Effector memory CD4-positive, alpha-beta T cell (primary cell): Measurements from ENCODE around the gene DVL3.

Experiments
- DNase-seq, 3 donors: peaks; one replicate each; pipeline ENCODE4 v3.0.0-alpha.2; 2020
- H3K27ac ChIP-seq: 2 replicates; pipeline ENCODE4 v1.7.0; 2013; ENCODE audit warnings: mild to moderate bottlenecking, low read length, moderate library complexity; ENCODE audit not compliant: insufficient read depth, poor library complexity, severe bottlenecking
- H3K27me3 ChIP-seq: replicated peaks from 2 replicates; pipeline ENCODE4 v1.7.0; 2013; ENCODE audit warnings: mild to moderate bottlenecking, low read length; ENCODE audit not compliant: insufficient read depth, control insufficient read depth, poor library complexity, severe bottlenecking
- H3K36me3 ChIP-seq: 2 replicates; pipeline ENCODE4 v1.7.0; 2013; ENCODE audit warnings: mild to moderate bottlenecking, low read length, moderate library complexity; ENCODE audit not compliant: control insufficient read depth, insufficient read depth
- H3K4me1 ChIP-seq: 2 replicates; pipeline ENCODE4 v1.7.0; 2013; ENCODE audit warnings: low read length, mild to moderate bottlenecking; ENCODE audit not compliant: control insufficient read depth, insufficient read depth, poor library complexity, severe bottlenecking
- H3K4me3 ChIP-seq: 2 replicates; pipeline ENCODE4 v1.7.0; 2013; ENCODE audit warnings: low read length, low read depth, mild to moderate bottlenecking; ENCODE audit not compliant: insufficient read depth, poor library complexity, severe bottlenecking
- H3K9me3 ChIP-seq: 2 replicates; pipeline ENCODE4 v1.7.0; 2013; ENCODE audit warnings: mild to moderate bottlenecking, low read length, moderate library complexity; ENCODE audit not compliant: control insufficient read depth

Gene DVL3

GRCh38 chr3:184167786-184168185, 12.6 kb downstream of the DVL3 start:
- H3K36me3 ChIP-seq, result peaks cover 39% of the 10 kb centered on the region

GRCh38 chr3:184168363-184169120, 13.4 kb downstream of the DVL3 start:
- DNase-seq, result no peak
- no peaks in the 10 kb centered on the region for H3K27me3 ChIP-seq
- H3K27ac ChIP-seq, result no peak overlapping the region
- H3K36me3 ChIP-seq, result peaks cover 37% of the 10 kb centered on the region
- no peak overlapping the region for H3K4me3 ChIP-seq
- no peaks in the 10 kb centered on the region for H3K9me3 ChIP-seq
- no peaks in the 10 kb centered on the region for H3K4me1 ChIP-seq

More at GRCh38 chr3:184167786-184168185, 12.6 kb downstream of the DVL3 start:
- no peak overlapping the region for H3K27ac ChIP-seq
- H3K27me3 ChIP-seq, result no peaks in the 10 kb centered on the region
- no peaks in the 10 kb centered on the region for H3K4me1 ChIP-seq
- no peak for DNase-seq
- no peak overlapping the region for H3K4me3 ChIP-seq
- H3K9me3 ChIP-seq, result no peaks in the 10 kb centered on the region

GRCh38 chr3:184169896-184170875, 15.0 kb downstream of the DVL3 start:
- peaks cover under 1% of the 10 kb centered on the region for H3K4me1 ChIP-seq
- no peak overlapping the region for H3K27ac ChIP-seq
- H3K27me3 ChIP-seq, result no peaks in the 10 kb centered on the region

GRCh38 chr3:184171562-184171961, 16.4 kb downstream of the DVL3 start:
- no peak overlapping the region for H3K27ac ChIP-seq
- H3K36me3 ChIP-seq, result peaks cover 12% of the 10 kb centered on the region
- peaks cover 14% of the 10 kb centered on the region for H3K4me1 ChIP-seq
- DNase-seq, result no peak
- H3K4me3 ChIP-seq, result no peak overlapping the region
- no peaks in the 10 kb centered on the region for H3K27me3 ChIP-seq
- no peaks in the 10 kb centered on the region for H3K9me3 ChIP-seq

More at GRCh38 chr3:184169896-184170875, 15.0 kb downstream of the DVL3 start:
- Histone ChIP-seq H3K36me3 (peaks cover 21% of the 10 kb centered on the region), H3K9me3 (no peaks in the 10 kb centered on the region), H3K4me3 (no peak overlapping the region)
- no peak for DNase-seq

GRCh38 chr3:184172681-184173373, 17.6 kb downstream of the DVL3 start:
- no peaks in the 10 kb centered on the region for H3K27me3 ChIP-seq
- no peak for DNase-seq
- no peaks in the 10 kb centered on the region for H3K9me3 ChIP-seq
- no peak overlapping the region for H3K27ac ChIP-seq
- peaks cover 22% of the 10 kb centered on the region for H3K4me1 ChIP-seq
- no peak overlapping the region for H3K4me3 ChIP-seq
- H3K36me3 ChIP-seq, result peaks cover 13% of the 10 kb centered on the region

- no peak overlapping the region for H3K4me3 ChIP-seq
- no peaks in the 10 kb centered on the region for H3K9me3 ChIP-seq
- H3K27me3 ChIP-seq, result no peaks in the 10 kb centered on the region
- H3K36me3 ChIP-seq, result peaks cover 13% of the 10 kb centered on the region
- H3K4me1 ChIP-seq, result peaks cover 22% of the 10 kb centered on the region
- no peak for DNase-seq
- no peak overlapping the region for H3K27ac ChIP-seq
Observed at GRCh38 chr3:184173374-184173722, 18.2 kb downstream of the DVL3 start.

- H3K4me3 ChIP-seq, result no peak overlapping the region
- no peaks in the 10 kb centered on the region for H3K27me3 ChIP-seq
- peaks cover 22% of the 10 kb centered on the region for H3K4me1 ChIP-seq
- no peaks in the 10 kb centered on the region for H3K9me3 ChIP-seq
- no peak for DNase-seq
- peaks cover 22% of the 10 kb centered on the region for H3K36me3 ChIP-seq
- no peak overlapping the region for H3K27ac ChIP-seq
Observed at GRCh38 chr3:184174284-184174645, 19.1 kb downstream of the DVL3 start.

GRCh38 chr3:184174646-184175492, 19.7 kb downstream of the DVL3 start, which contains the start of gene AP2M1:
Gene AP2M1 (plus strand): TSS chr3:184174855. CDS start chr3:184176994, 2,139 bp downstream.
- Histone ChIP-seq H3K9me3 (no peaks in the 10 kb centered on the region), H3K27ac (peak within 1 kb of the TSS; percentile 80), H3K4me3 (peak within 1 kb of the TSS; percentile 99), H3K27me3 (no peaks in the 10 kb centered on the region), H3K36me3 (peaks cover 28% of the 10 kb centered on the region), H3K4me1 (peaks cover 22% of the 10 kb centered on the region)
- DNase-seq, result peak; percentile 94 to 98 (median 96)

- no peak for DNase-seq
Observed at GRCh38 chr3:184175506-184175905, 20.3 kb downstream of the DVL3 start.

More at GRCh38 chr3:184175506-184175905, 20.3 kb downstream of the DVL3 start:
- Histone ChIP-seq H3K9me3 (no peaks in the 10 kb centered on the region), H3K4me1 (peaks cover 22% of the 10 kb centered on the region), H3K36me3 (peaks cover 34% of the 10 kb centered on the region), H3K27me3 (no peaks in the 10 kb centered on the region), H3K27ac (peak overlapping the region; percentile 80), H3K4me3 (peak overlapping the region; percentile 99)
